HUES48 (cell line): ENCODE data around the gene SH3RF3.

Experiments
- H3K27ac ChIP-seq: one replicate; pipeline ENCODE4 v1.7.0; 2013; ENCODE audit warnings: low read depth, low read length, inconsistent platforms
- H3K27me3 ChIP-seq: 2 replicates; pipeline ENCODE4 v1.6.1; 2013; ENCODE audit warnings: mild to moderate bottlenecking, low read length; ENCODE audit not compliant: control insufficient read depth, insufficient read depth
- H3K36me3 ChIP-seq: 2 replicates; pipeline ENCODE4 v1.6.1; 2013; ENCODE audit warnings: low read length; ENCODE audit not compliant: control insufficient read depth, insufficient read depth
- H3K4me1 ChIP-seq: 2 replicates; pipeline ENCODE4 v1.6.1; 2013; ENCODE audit warnings: mild to moderate bottlenecking, low read length; ENCODE audit not compliant: control insufficient read depth, insufficient read depth
- H3K4me3 ChIP-seq: 2 replicates; pipeline ENCODE4 v1.5.1; 2013; ENCODE audit warnings: mild to moderate bottlenecking, low read depth, low read length
- H3K9ac ChIP-seq: 2 replicates; pipeline ENCODE4 v1.6.1; 2013; ENCODE audit warnings: mild to moderate bottlenecking, low read depth, low read length, moderate library complexity
- H3K9me3 ChIP-seq: 2 replicates; pipeline ENCODE4 v1.6.1; 2013; ENCODE audit warnings: low read length; ENCODE audit not compliant: control insufficient read depth, insufficient read depth

Gene SH3RF3

GRCh38 chr2:109171444-109172334 lies 42.7 kb downstream of the SH3RF3 start:
- H3K9ac ChIP-seq, result no peak overlapping the region
- no peak overlapping the region for H3K27ac ChIP-seq
- peaks cover 21% of the 10 kb centered on the region for H3K4me1 ChIP-seq
- no peaks in the 10 kb centered on the region for H3K27me3 ChIP-seq
- H3K9me3 ChIP-seq, result peaks cover 5% of the 10 kb centered on the region; the same call in 1 of the 2 replicates
- no peaks in the 10 kb centered on the region for H3K36me3 ChIP-seq
- no peak overlapping the region for H3K4me3 ChIP-seq

- Histone ChIP-seq H3K9me3 (peaks cover 5% of the 10 kb centered on the region; the same call in 1 of the 2 replicates), H3K27ac (no peak overlapping the region), H3K27me3 (no peaks in the 10 kb centered on the region), H3K36me3 (no peaks in the 10 kb centered on the region), H3K4me1 (peaks cover 26% of the 10 kb centered on the region), H3K9ac (no peak overlapping the region), H3K4me3 (no peak overlapping the region)
Observed at GRCh38 chr2:109172556-109173105, 43.6 kb downstream of the SH3RF3 start.

GRCh38 chr2:109173311-109174171 lies 44.5 kb downstream of the SH3RF3 start:
- peaks cover 5% of the 10 kb centered on the region; the same call in 1 of the 2 replicates for H3K9me3 ChIP-seq
- peaks cover 20% of the 10 kb centered on the region for H3K4me1 ChIP-seq
- H3K4me3 ChIP-seq, result no peak overlapping the region
- H3K27me3 ChIP-seq, result no peaks in the 10 kb centered on the region
- H3K36me3 ChIP-seq, result no peaks in the 10 kb centered on the region
- H3K27ac ChIP-seq, result no peak overlapping the region
- H3K9ac ChIP-seq, result no peak overlapping the region

GRCh38 chr2:109174214-109174613 lies 45.2 kb downstream of the SH3RF3 start:
- H3K4me1 ChIP-seq, result peaks cover 20% of the 10 kb centered on the region
- H3K4me3 ChIP-seq, result no peak overlapping the region
- no peaks in the 10 kb centered on the region for H3K27me3 ChIP-seq
- no peak overlapping the region for H3K9ac ChIP-seq
- no peak overlapping the region for H3K27ac ChIP-seq
- H3K9me3 ChIP-seq, result peaks cover 5% of the 10 kb centered on the region; the same call in 1 of the 2 replicates
- no peaks in the 10 kb centered on the region for H3K36me3 ChIP-seq

- H3K4me3 ChIP-seq, result no peak overlapping the region
- H3K27ac ChIP-seq, result no peak overlapping the region
- H3K9me3 ChIP-seq, result peaks cover 5% of the 10 kb centered on the region; the same call in 1 of the 2 replicates
- H3K36me3 ChIP-seq, result no peaks in the 10 kb centered on the region
- no peaks in the 10 kb centered on the region for H3K27me3 ChIP-seq
- peaks cover 20% of the 10 kb centered on the region for H3K4me1 ChIP-seq
- no peak overlapping the region for H3K9ac ChIP-seq
Observed at GRCh38 chr2:109174626-109175349, 45.8 kb downstream of the SH3RF3 start.

- Histone ChIP-seq H3K27me3 (no peaks in the 10 kb centered on the region), H3K9ac (no peak overlapping the region), H3K4me1 (peaks cover 20% of the 10 kb centered on the region), H3K9me3 (peaks cover 5% of the 10 kb centered on the region), H3K4me3 (no peak overlapping the region), H3K27ac (no peak overlapping the region), H3K36me3 (no peaks in the 10 kb centered on the region)
Observed at GRCh38 chr2:109175350-109175678, 46.3 kb downstream of the SH3RF3 start.

GRCh38 chr2:109176928-109177327 lies 47.9 kb downstream of the SH3RF3 start:
- Histone ChIP-seq H3K9ac (no peak overlapping the region), H3K27ac (no peak overlapping the region), H3K4me3 (no peak overlapping the region), H3K36me3 (no peaks in the 10 kb centered on the region), H3K27me3 (no peaks in the 10 kb centered on the region), H3K9me3 (peaks cover 5% of the 10 kb centered on the region), H3K4me1 (peaks cover 14% of the 10 kb centered on the region)

- H3K4me1 ChIP-seq, result peaks cover 7% of the 10 kb centered on the region
- no peak overlapping the region for H3K4me3 ChIP-seq
- no peaks in the 10 kb centered on the region for H3K36me3 ChIP-seq
- H3K27ac ChIP-seq, result no peak overlapping the region
- no peaks in the 10 kb centered on the region for H3K27me3 ChIP-seq
- H3K9me3 ChIP-seq, result peaks cover 5% of the 10 kb centered on the region
- no peak overlapping the region for H3K9ac ChIP-seq
Observed at GRCh38 chr2:109177635-109178034, 48.6 kb downstream of the SH3RF3 start.

- no peak overlapping the region for H3K4me3 ChIP-seq
- peaks cover 5% of the 10 kb centered on the region for H3K4me1 ChIP-seq
- H3K27me3 ChIP-seq, result no peaks in the 10 kb centered on the region
- no peak overlapping the region for H3K27ac ChIP-seq
- no peak overlapping the region for H3K9ac ChIP-seq
- H3K9me3 ChIP-seq, result peaks cover 5% of the 10 kb centered on the region
- H3K36me3 ChIP-seq, result no peaks in the 10 kb centered on the region
Observed at GRCh38 chr2:109178968-109179367, 50.0 kb downstream of the SH3RF3 start.

- H3K9me3 ChIP-seq, result no peaks in the 10 kb centered on the region; the same call in 1 of the 2 replicates
- H3K27ac ChIP-seq, result no peak overlapping the region
- no peak overlapping the region for H3K9ac ChIP-seq
- peaks cover 5% of the 10 kb centered on the region for H3K4me1 ChIP-seq
- H3K4me3 ChIP-seq, result no peak overlapping the region
- no peaks in the 10 kb centered on the region for H3K27me3 ChIP-seq
- no peaks in the 10 kb centered on the region for H3K36me3 ChIP-seq
Observed at GRCh38 chr2:109180786-109181185, 51.8 kb downstream of the SH3RF3 start.
